Measurements from ENCODE around the gene PDLIM5. TPM values are rescaled to one million over a fixed set of nuclear protein-coding genes. Genes with fewer than 3 reads are reported as not detected.

PDLIM5 gene
- total RNA-seq, 2 experiments from 2014 or later: 14.8 to 18.3 TPM

DNA sequence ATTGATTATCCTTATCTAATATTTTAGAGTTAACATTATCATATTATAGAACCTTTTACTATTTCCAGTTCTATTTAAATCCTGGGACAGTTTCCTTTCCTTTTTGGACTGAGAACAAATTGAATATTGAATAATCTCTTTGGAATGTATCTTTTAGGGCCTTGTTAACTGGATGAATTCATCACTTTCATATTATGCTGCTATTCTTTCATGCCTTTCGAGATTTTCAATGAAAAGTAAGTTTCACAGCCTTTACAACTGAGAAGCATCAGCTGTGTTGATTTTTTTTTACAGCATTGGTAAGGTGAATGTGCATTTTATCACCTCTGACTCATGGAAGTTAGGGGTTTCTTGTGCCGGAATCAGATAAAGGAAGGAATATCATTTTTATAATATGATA is 39.6 kb downstream of the PDLIM5 start:
- Mint-ChIP-seq H3K36me3 (ENCODE audit: low read depth) (no peaks in the 10 kb centered on the region), H3K4me1 (ENCODE audit: low read depth) (no peaks in the 10 kb centered on the region), H3K27me3 (no peaks in the 10 kb centered on the region), H3K27ac (no peak overlapping the region), H3K9me3 (no peaks in the 10 kb centered on the region), H3K4me3 (no peak overlapping the region)
- CTCF ChIA-PET: no interaction called here
- DNase-seq (no peak), ATAC-seq (no peak)
- POLR2A ChIA-PET: no interaction called here
- intact Hi-C loops (cut with micrococcal nuclease): no loop called here
- TF ChIP-seq, protein P1, sequence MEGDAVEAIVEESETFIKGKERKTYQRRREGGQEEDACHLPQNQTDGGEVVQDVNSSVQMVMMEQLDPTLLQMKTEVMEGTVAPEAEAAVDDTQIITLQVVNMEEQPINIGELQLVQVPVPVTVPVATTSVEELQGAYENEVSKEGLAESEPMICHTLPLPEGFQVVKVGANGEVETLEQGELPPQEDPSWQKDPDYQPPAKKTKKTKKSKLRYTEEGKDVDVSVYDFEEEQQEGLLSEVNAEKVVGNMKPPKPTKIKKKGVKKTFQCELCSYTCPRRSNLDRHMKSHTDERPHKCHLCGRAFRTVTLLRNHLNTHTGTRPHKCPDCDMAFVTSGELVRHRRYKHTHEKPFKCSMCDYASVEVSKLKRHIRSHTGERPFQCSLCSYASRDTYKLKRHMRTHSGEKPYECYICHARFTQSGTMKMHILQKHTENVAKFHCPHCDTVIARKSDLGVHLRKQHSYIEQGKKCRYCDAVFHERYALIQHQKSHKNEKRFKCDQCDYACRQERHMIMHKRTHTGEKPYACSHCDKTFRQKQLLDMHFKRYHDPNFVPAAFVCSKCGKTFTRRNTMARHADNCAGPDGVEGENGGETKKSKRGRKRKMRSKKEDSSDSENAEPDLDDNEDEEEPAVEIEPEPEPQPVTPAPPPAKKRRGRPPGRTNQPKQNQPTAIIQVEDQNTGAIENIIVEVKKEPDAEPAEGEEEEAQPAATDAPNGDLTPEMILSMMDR (IDR thresholded peaks at IDR 0.05): no peak

DNA sequence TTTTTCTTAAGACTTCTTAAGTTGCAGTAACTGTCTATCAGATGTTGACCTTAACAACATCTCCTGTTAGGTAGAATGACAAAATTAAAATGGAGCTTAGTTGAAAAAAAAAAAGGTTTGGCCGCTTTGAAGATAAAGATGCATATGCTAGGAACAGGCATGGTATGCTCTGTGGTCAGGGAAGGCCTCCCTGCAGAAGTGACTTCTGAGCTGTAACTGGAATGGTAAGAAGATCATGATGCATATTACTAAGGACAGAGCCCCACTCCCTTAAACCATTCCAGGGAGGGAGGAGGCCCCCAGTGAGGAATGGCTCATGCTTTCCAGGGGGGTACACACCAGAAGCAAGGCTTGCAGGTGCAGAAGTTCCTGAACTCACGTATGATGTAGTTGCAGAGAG is 43.7 kb downstream of the PDLIM5 start:
- no peak overlapping the region for H3K4me3 Mint-ChIP-seq
- intact Hi-C loops (cut with micrococcal nuclease): no loop called here

GRCh38 chr4:94497690-94498089 is 45.9 kb downstream of the PDLIM5 start:
- TF ChIP-seq, protein P1 (IDR thresholded peaks at IDR 0.05): no peak
- ATAC-seq: no peak
- CTCF ChIA-PET: no interaction called here
- intact Hi-C loops (cut with micrococcal nuclease): no loop called here
- Mint-ChIP-seq H3K27ac (no peak overlapping the region), H3K9me3 (no peaks in the 10 kb centered on the region), H3K36me3 (ENCODE audit: low read depth) (no peaks in the 10 kb centered on the region), H3K4me3 (no peak overlapping the region), H3K4me1 (ENCODE audit: low read depth) (peaks cover 3% of the 10 kb centered on the region), H3K27me3 (no peaks in the 10 kb centered on the region)
- DNase-seq: no peak
- POLR2A ChIA-PET: no interaction called here

More for the DNA sequence above, 43.7 kb downstream of the PDLIM5 start:
- TF ChIP-seq, protein P1 (IDR thresholded peaks at IDR 0.05): no peak
- H3K4me1 Mint-ChIP-seq (ENCODE audit: low read depth): peaks cover 3% of the 10 kb centered on the region
- CTCF ChIA-PET: no interaction called here
- no peak overlapping the region for H3K27ac Mint-ChIP-seq
- DNase-seq (no peak), ATAC-seq (no peak)
- POLR2A ChIA-PET: no interaction called here
- no peaks in the 10 kb centered on the region for H3K36me3 Mint-ChIP-seq (ENCODE audit: low read depth)
- H3K9me3 Mint-ChIP-seq: no peaks in the 10 kb centered on the region
- H3K27me3 Mint-ChIP-seq: no peaks in the 10 kb centered on the region

GRCh38 chr4:94498502-94498901 is 46.8 kb downstream of the PDLIM5 start:
- Mint-ChIP-seq H3K27ac (no peak overlapping the region), H3K27me3 (no peaks in the 10 kb centered on the region), H3K4me1 (ENCODE audit: low read depth) (peaks cover 3% of the 10 kb centered on the region), H3K36me3 (ENCODE audit: low read depth) (no peaks in the 10 kb centered on the region), H3K4me3 (no peak overlapping the region), H3K9me3 (no peaks in the 10 kb centered on the region)
- intact Hi-C loops (cut with micrococcal nuclease): no loop called here
- no peak for DNase-seq
- no peak for ATAC-seq
- TF ChIP-seq, protein P1 (IDR thresholded peaks at IDR 0.05): no peak
- CTCF ChIA-PET: no interaction called here
- POLR2A ChIA-PET: interaction anchor here (0.6 kb wide), 1 partner anchor 104 kb away, joined by 3 read pairs; no protein-coding TSS in a partner anchor

DNA sequence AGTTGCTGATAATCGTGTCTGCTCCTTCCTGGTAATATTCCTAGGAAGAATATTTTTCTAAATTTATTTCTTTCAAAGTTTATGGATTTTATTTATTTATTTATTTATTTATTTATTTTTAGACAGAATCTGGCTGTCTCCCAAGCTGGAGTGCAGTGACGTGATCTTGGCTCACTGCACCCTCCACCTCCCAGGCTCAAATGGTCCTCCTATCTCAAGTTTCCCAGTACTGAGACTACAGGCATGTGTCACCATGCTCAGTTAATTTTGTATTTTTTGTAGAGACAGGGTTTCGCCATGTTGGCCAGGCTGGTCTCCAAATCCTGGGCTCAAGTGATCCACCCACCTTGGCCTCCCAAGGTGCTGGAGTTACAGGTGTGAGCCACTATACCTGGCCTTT is 48.9 kb downstream of the PDLIM5 start:
- no peak for ATAC-seq
- DNase-seq: no peak
- no peaks in the 10 kb centered on the region for H3K27me3 Mint-ChIP-seq
- TF ChIP-seq, protein P1 (IDR thresholded peaks at IDR 0.05): no peak
- no peak overlapping the region for H3K4me3 Mint-ChIP-seq
- H3K9me3 Mint-ChIP-seq: no peaks in the 10 kb centered on the region
- peaks cover 3% of the 10 kb centered on the region for H3K4me1 Mint-ChIP-seq (ENCODE audit: low read depth)
- POLR2A ChIA-PET: no interaction called here
- H3K36me3 Mint-ChIP-seq (ENCODE audit: low read depth): no peaks in the 10 kb centered on the region
- no peak overlapping the region for H3K27ac Mint-ChIP-seq
- CTCF ChIA-PET: no interaction called here
- intact Hi-C loops (cut with micrococcal nuclease): no loop called here

All from activated CD8-positive, alpha-beta T cell treated with anti-CD3 and anti-CD28 coated beads for 36 hours (primary cell).